ENCODE measurements around the gene SUPT20H.

SUPT20H gene

GRCh38 chr13:37107456-37107855 lies 48.0 kb upstream of the SUPT20H start:
- no peaks in the 10 kb centered on the region for H4K20me1 ChIP-seq (ENCODE audit: insufficient read depth, low read length)
- H3K9me3 ChIP-seq (ENCODE audit: low read length) = no peaks in the 10 kb centered on the region

GRCh38 chr13:37106642-37107041 lies 47.2 kb upstream of the SUPT20H start:
- Histone ChIP-seq H2AFZ (ENCODE audit: low read length) (no peak overlapping the region), H4K20me1 (ENCODE audit: insufficient read depth, low read length) (no peaks in the 10 kb centered on the region), H3K36me3 (ENCODE audit: insufficient read depth, low read length) (no peaks in the 10 kb centered on the region), H3K27ac (ENCODE audit: low read depth, low read length, poor library complexity, severe bottlenecking) (no peak overlapping the region), H3F3A (ENCODE audit: insufficient read depth, low read length) (no peaks in the 10 kb centered on the region), H3K9ac (ENCODE audit: low read length) (no peak overlapping the region), H3K4me1 (ENCODE audit: insufficient read depth, low read length, severe bottlenecking) (no peaks in the 10 kb centered on the region), H3K27me3 (ENCODE audit: insufficient read depth, low read length) (no peaks in the 10 kb centered on the region), H3K9me3 (ENCODE audit: low read length) (no peaks in the 10 kb centered on the region), H3K4me3 (ENCODE audit: low read depth, low read length, poor library complexity, severe bottlenecking) (no peak overlapping the region), H3K9me2 (ENCODE audit: low read depth, low read length) (no peaks in the 10 kb centered on the region), H3K4me2 (ENCODE audit: low read length) (no peak overlapping the region), H3K79me2 (ENCODE audit: insufficient read depth, low read length) (no peaks in the 10 kb centered on the region)
- TF ChIP-seq EZH2 (IDR thresholded peaks at IDR 0.05; ENCODE audit: borderline replicate concordance, low read length) (no peak), CTCF (IDR thresholded peaks at IDR 0.05; ENCODE audit: low read length) (no peak)

More at GRCh38 chr13:37107456-37107855, 48.0 kb upstream of the SUPT20H start:
- Histone ChIP-seq H3K79me2 (ENCODE audit: insufficient read depth, low read length) (no peaks in the 10 kb centered on the region), H2AFZ (ENCODE audit: low read length) (no peak overlapping the region), H3K4me1 (ENCODE audit: insufficient read depth, low read length, severe bottlenecking) (no peaks in the 10 kb centered on the region), H3K4me3 (ENCODE audit: low read depth, low read length, poor library complexity, severe bottlenecking) (no peak overlapping the region), H3K27me3 (ENCODE audit: insufficient read depth, low read length) (no peaks in the 10 kb centered on the region), H3K36me3 (ENCODE audit: insufficient read depth, low read length) (no peaks in the 10 kb centered on the region), H3K9ac (ENCODE audit: low read length) (no peak overlapping the region), H3K4me2 (ENCODE audit: low read length) (no peak overlapping the region), H3K27ac (ENCODE audit: low read depth, low read length, poor library complexity, severe bottlenecking) (no peak overlapping the region), H3F3A (ENCODE audit: insufficient read depth, low read length) (no peaks in the 10 kb centered on the region), H3K9me2 (ENCODE audit: low read depth, low read length) (no peaks in the 10 kb centered on the region)
- TF ChIP-seq CTCF (IDR thresholded peaks at IDR 0.05; ENCODE audit: low read length) (no peak), EZH2 (IDR thresholded peaks at IDR 0.05; ENCODE audit: borderline replicate concordance, low read length) (no peak)

DNA sequence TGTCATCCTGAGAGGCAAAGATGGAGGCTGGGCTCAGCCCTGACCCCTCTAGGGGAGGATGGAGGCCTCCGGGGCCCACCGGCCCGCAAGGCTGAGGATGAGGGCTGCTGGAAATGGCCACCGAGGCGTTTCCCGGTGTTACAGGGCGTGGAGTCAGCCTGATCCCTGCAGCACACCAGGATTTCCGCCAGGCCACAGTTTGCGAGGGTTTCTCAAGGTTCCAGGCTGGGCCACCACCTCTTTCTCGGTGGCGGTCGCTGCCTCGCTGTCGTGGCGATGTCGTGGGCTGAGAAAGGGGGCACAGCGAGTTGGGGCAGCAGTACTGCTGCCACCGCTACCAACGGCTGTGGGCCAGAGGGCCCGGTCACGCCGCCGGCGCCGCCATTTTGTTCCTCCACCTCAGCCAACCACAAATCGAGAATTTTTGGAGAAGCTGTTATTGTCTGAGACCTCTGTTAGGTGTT lies 45.8 kb upstream of the SUPT20H start, which contains the start of gene CSNK1A1L:
TSS of gene CSNK1A1L (minus strand) at position 414 of the 464 bp plus-strand sequence. CDS start at position 6, 408 bp downstream.
- H3K27me3 ChIP-seq (ENCODE audit: insufficient read depth, low read length) = no peaks in the 10 kb centered on the region
- H3K4me3 ChIP-seq (ENCODE audit: low read depth, low read length, poor library complexity, severe bottlenecking) = no peak within 1 kb of the TSS
- H3K9me2 ChIP-seq (ENCODE audit: low read depth, low read length) = no peaks in the 10 kb centered on the region
- no peaks in the 10 kb centered on the region for H4K20me1 ChIP-seq (ENCODE audit: insufficient read depth, low read length)
- H3K36me3 ChIP-seq (ENCODE audit: insufficient read depth, low read length) = no peaks in the 10 kb centered on the region
- H3K9me3 ChIP-seq (ENCODE audit: low read length) = no peaks in the 10 kb centered on the region
- H3K27ac ChIP-seq (ENCODE audit: low read depth, low read length, poor library complexity, severe bottlenecking) = no peak within 1 kb of the TSS
- no peak within 1 kb of the TSS for H2AFZ ChIP-seq (ENCODE audit: low read length)
- H3K9ac ChIP-seq (ENCODE audit: low read length) = no peak within 1 kb of the TSS
- no peaks in the 10 kb centered on the region for H3K4me1 ChIP-seq (ENCODE audit: insufficient read depth, low read length, severe bottlenecking)
- H3K4me2 ChIP-seq (ENCODE audit: low read length) = no peak within 1 kb of the TSS
- TF ChIP-seq CTCF (IDR thresholded peaks at IDR 0.05; ENCODE audit: low read length) (no peak), EZH2 (IDR thresholded peaks at IDR 0.05; ENCODE audit: borderline replicate concordance, low read length) (no peak)
- no peaks in the 10 kb centered on the region for H3K79me2 ChIP-seq (ENCODE audit: insufficient read depth, low read length)
- H3F3A ChIP-seq (ENCODE audit: insufficient read depth, low read length) = no peaks in the 10 kb centered on the region

All from OCI-LY1 (cell line).